KG1 (cell line): Measurements from ENCODE around the gene SPHK1.

Experiments used
- DNase-seq: peaks from one replicate; lab custom pipeline; 2025; lab: John Stamatoyannopoulos, UW

The SPHK1 gene

GRCh38 chr17:76363107-76363842 is 21.1 kb upstream of the SPHK1 start:
- DNase-seq: no peak

GRCh38 chr17:76365256-76365903 is 19.0 kb upstream of the SPHK1 start:
- DNase-seq: no peak

GRCh38 chr17:76366247-76366646 is 18.2 kb upstream of the SPHK1 start:
- DNase-seq: no peak

GRCh38 chr17:76367642-76368041 is 16.8 kb upstream of the SPHK1 start:
- no peak for DNase-seq

- DNase-seq: no peak
Measured at GRCh38 chr17:76368545-76368944, 15.9 kb upstream of the SPHK1 start.

GRCh38 chr17:76369379-76369778 is 15.0 kb upstream of the SPHK1 start:
- DNase-seq: no peak

- DNase-seq: no peak
Measured at GRCh38 chr17:76369804-76370203, 14.6 kb upstream of the SPHK1 start.

GRCh38 chr17:76370261-76370993 is 14.0 kb upstream of the SPHK1 start:
- no peak for DNase-seq

GRCh38 chr17:76371656-76372628 is 12.5 kb upstream of the SPHK1 start:
- DNase-seq: no peak

- DNase-seq: no peak
Measured at GRCh38 chr17:76376318-76377133, 7.9 kb upstream of the SPHK1 start.

- no peak for DNase-seq
Measured at GRCh38 chr17:76378548-76379274, 5.7 kb upstream of the SPHK1 start.

GRCh38 chr17:76379275-76379641 is 5.2 kb upstream of the SPHK1 start:
- DNase-seq: no peak

GRCh38 chr17:76379646-76380376 is 4.6 kb upstream of the SPHK1 start:
- no peak for DNase-seq

GRCh38 chr17:76381633-76382350 is 2.6 kb upstream of the SPHK1 start:
- DNase-seq: no peak

- no peak for DNase-seq
Measured at GRCh38 chr17:76382351-76382802, 2.0 kb upstream of the SPHK1 start.

GRCh38 chr17:76382803-76383545 is 1.4 kb upstream of the SPHK1 start:
- no peak for DNase-seq

- DNase-seq: peak; percentile 65
Measured at GRCh38 chr17:76383546-76384221, 725 bp upstream of the SPHK1 start.
